ENCODE data around the gene ELFN1.

- no peak for TF ChIP-seq POLR2A (IDR thresholded peaks at IDR 0.05)
- no peak for TF ChIP-seq CTCF (IDR thresholded peaks at IDR 0.05)
- no peak for TF ChIP-seq POLR2AphosphoS5 (IDR thresholded peaks at IDR 0.05; ENCODE audit: insufficient read depth in 1 of 2, low read depth in 1 of 2)
These were observed 3.6 kb downstream of the ELFN1 start for GRCh38 chr7:1673581-1674118.
